RWPE1 (cell line): ENCODE results near the gene GRM3.

Source experiments
- CTCF ChIA-PET: fragments of 350-600 bp; sonication (Branson Sonifier 250); formaldehyde crosslinking; extraction: SDS; loops from one replicate; lab custom pipeline; 2021; lab: Yijun Ruan, JAX
- POLR2A ChIA-PET: fragments of 400-600 bp; formaldehyde crosslinking; extraction: SDS; loops from one replicate; lab custom pipeline; 2020; ENCODE audit warnings: antibody characterized with exemption; ENCODE audit not compliant: low non-redundant PET; lab: Yijun Ruan, JAX
- DNase-seq: peaks from one replicate; pipeline ENCODE4 v3.0.0; 2012; ENCODE audit warnings: low spot score
- H3K27ac ChIP-seq: fragments of 450-650 bp; 2 replicates; pipeline ENCODE4 v1.5.1; 2017
- CTCF ChIP-seq: fragments of 450-650 bp; conservative IDR thresholded peaks from 2 replicates; pipeline ENCODE4 v1.5.1; 2017; ENCODE audit warnings: low read depth, mild to moderate bottlenecking

The GRM3 gene

DNA sequence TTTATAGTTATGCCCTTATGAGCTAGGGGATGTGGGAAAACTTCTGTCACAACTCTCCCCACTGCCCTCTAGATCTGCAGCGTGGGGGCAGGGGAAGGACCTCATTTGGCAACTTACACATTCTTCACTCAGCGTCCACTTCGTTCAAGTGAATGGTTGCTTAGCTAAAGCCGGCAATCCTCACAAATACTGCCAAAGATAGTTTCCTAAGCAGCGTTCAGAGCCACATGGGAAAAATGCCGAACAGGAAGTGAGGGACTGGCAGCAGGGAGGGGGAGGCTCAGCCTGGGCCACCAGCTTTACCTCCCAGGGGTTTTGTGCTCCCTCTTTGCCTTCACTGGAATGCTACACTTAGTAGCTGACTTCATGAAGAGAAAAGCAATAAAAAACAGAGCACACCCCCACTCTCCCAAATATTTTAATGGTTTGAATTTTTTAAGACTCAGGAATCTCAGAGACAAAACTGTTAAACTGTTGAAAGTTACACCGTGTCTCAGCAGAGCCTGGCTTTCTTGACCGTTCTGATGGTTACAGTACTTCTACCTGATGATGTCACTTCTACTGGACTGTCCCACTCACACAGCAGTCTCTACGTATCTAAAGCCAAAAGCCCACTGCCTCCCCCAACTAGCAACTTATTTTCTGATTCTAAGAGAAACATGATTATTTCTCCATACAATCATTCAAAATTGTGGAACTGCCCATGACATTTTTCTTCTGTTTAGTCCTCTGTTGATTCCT lies 10.4 kb downstream of the GRM3 start:
- POLR2A ChIA-PET = no interaction called here
- CTCF ChIA-PET = interaction anchor here (0.6 kb wide), 1 partner anchor 1551 kb away, joined by 3 read pairs; no protein-coding TSS in a partner anchor
- no peak overlapping the region for H3K27ac ChIP-seq
- no peak for DNase-seq
- TF ChIP-seq CTCF = no peak

- ChIA-PET POLR2A (no interaction called here), CTCF (no interaction called here)
- no peak overlapping the region for H3K27ac ChIP-seq
- DNase-seq = no peak
- no peak for TF ChIP-seq CTCF
Observed at GRCh38 chr7:86657948-86658347, 14.2 kb downstream of the GRM3 start.

- POLR2A ChIA-PET = no interaction called here
- CTCF ChIA-PET = no interaction called here
- H3K27ac ChIP-seq = no peak overlapping the region
- DNase-seq = no peak
- TF ChIP-seq CTCF = no peak
Observed at GRCh38 chr7:86660950-86661462, 17.3 kb downstream of the GRM3 start.

- no peak overlapping the region for H3K27ac ChIP-seq
- TF ChIP-seq CTCF = no peak
- no peak for DNase-seq
- ChIA-PET CTCF (no interaction called here), POLR2A (no interaction called here)
Observed at GRCh38 chr7:86664486-86664885, 20.8 kb downstream of the GRM3 start.

DNA sequence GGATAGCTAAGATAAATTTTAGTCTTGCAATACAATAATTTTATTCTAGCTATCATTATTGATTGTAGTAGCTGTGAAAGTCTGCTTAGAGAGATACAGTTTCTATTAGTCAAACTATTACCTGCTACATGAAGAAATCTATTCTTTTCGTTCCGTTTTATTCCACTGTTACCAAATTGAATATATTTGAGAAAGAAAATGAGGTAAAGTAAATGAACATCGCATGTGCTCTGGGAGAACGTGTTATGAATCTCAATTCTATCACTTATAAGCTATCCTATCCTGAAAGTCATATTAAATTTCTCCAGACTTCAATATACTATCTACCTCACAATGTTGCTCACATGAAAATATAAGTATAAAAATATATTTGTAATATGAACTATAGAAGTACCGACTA lies 21.3 kb downstream of the GRM3 start:
- H3K27ac ChIP-seq = no peak overlapping the region
- no peak for DNase-seq
- no peak for TF ChIP-seq CTCF
- ChIA-PET POLR2A (no interaction called here), CTCF (no interaction called here)

DNA sequence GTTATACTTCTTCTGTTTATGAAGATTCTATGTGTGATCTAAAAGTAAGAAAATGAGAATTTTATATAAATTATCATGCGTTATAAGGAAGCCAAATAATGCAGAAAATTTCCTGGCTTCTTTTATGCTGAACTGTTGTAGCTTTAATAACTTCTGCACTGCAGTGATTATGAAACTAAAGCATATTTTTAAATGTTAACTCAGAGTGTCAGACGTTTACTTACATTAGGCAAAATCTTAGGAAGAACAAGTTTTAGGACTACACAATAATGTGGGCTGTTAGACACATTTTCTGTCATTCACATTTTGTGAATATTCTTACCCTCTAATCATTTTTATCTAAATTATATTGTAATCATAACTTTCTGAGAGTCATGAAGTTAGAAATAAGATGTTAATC lies 22.0 kb downstream of the GRM3 start:
- ChIA-PET CTCF (no interaction called here), POLR2A (no interaction called here)
- TF ChIP-seq CTCF = no peak
- DNase-seq = no peak
- H3K27ac ChIP-seq = no peak overlapping the region
